SKM-1 (cell line): ENCODE measurements around the gene PRIM1.
"Not testable (repeated sequence)": the region's sequence is repeated elsewhere in the genome, so short reads cannot be mapped to it uniquely, and the experiment has no call there.

Experiments used
- DNase-seq: peaks from one replicate; lab custom pipeline; 2025; ENCODE audit not compliant: unreplicated experiment; lab: John Stamatoyannopoulos, UW

The PRIM1 gene

DNA sequence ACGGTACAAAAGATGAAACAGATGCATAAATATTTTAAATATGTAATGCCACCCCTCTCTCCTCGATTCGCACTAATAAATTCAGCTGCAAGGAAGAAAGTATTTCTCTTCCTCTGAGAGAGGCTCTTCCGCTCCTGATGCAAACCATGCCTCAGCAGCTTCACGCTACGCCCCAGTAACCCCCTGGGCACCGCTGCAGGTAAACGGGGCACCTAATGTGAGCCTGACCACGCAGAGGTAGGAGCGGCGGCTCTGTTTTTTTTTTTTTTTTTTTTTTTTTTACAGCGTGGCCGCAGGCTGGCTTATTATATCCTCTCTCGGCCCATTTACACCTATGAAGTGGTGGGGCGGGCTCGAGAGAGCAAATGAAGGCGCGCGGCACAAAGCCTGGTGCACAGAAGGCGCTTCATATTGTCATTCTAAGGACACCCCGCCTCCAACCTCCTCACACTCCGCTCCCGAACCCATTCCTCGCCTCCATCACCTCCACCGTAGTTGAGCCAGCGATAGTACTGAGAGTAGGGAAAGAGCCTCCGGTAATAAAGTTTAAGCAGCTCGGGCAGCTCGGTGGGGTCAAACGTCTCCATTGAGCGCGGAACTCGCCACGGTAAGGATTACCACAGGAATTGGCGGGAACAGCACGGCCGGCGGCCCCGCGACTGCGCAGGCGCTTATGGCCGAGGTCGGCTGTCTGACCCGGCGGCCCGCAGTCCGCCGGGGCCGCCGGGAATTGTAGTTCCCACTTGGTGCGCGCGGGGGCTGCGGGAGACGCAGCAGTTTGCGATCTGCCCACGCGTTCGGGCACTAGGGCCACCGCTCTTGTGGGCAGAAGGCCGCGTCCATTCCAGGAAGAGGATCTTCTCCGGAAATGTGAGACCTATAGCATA lies at the start of gene PRIM1:
PRIM1 (minus strand) TSS at position 612 of the 887 bp plus-strand sequence; CDS start at position 587, 25 bp downstream.
- DNase-seq: peak; percentile 32

DNA sequence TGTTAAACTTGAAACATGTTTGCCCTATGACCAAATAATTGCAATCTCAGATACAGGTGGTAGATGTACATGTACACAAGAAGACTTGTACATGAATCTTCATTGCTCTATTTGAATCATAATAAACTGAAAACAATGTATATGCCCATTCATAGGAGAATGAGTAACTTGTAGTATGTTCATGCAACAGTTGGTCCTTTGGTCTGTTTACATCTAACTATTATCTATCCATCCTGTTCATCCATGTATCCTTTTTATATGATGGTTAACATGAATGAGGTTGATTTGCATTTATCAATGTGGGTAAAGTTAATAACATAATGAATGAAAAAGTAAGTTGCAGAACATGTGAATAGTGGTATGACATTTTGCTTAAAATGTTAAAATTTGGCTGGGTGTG lies 48.1 kb upstream of the PRIM1 start:
- no peak for DNase-seq

DNA sequence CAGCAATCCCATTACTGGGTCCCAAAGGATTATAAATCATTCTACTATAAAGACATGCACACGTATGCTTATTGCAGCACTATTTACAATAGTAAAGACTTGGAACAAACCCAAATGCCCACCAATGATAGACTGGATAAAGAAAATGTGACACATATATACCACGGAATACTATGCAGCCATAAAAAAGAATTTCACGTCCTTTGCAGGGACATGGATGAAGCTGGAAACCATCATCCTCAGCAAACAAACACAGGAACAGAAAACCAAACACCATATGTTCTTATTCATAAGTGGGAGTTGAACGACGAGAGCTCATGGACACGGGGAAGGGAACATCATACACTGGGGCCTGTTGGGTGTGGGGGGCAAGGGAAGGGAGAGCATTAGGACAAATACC lies 47.2 kb upstream of the PRIM1 start:
- not testable (repeated sequence) for DNase-seq

DNA sequence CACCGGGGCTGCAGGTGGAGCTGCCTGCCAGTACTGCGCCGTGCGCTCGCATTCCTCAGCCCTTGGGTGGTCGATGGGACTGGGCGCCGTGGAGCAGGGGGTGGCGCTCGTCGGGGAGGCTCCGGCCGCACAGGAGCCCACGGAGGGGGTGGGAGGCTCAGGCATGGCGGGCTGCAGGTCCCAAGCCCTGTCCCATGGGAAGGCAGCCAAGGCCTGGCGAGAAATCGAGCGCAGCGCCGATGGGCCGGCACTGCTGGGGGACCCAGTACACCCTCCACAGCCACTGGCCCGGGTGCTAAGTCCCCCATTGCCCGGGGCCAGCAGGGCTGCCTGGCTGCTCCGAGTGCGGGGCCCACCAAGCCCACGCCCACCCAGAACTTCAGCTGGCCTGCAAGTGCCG lies 43.7 kb upstream of the PRIM1 start:
- not testable (repeated sequence) for DNase-seq

DNA sequence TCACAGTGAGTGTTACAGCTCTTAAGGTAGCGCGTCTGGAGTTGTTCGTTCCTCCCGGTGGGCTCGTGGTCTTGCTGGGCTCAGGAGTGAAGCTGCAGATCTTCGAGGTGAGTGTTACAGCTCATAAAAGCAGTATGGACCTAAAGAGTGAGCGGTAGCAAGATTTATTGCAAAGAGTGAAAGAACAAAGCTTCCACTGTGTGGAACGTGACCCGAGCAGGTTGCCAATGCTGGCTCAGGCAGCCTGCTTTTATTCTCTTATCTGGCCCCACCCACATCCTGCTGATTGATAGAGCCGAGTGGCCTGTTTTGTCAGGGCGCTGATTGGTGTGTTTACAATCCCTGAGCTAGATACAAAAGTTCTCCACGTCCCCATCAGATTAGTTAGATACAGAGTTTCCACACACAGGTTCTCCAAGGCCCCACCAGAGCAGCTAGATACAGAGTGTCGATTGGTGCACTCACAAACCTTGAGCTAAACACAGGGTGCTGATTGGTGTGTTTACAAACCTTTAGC lies 43.0 kb upstream of the PRIM1 start:
- not testable (repeated sequence) for DNase-seq

DNA sequence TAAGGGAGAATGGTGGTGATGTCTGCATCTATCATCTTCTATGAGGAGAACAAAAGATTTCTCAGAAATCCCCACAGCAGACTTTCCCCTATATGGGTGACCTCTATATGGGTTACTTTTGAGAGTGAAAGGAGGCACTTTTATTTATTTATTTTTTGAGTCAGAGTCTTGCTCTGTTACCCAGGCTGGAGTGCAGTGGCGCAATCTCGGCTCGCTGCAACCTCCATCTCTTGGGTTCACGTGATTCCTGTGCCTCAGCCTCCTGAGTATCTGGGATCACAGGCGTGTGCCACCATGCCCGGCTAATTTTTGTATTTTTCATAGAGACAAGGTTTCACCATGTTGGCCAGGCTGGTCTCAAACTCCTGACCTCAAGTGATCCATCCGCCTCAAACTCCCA lies 41.0 kb upstream of the PRIM1 start:
- not testable (repeated sequence) for DNase-seq

DNA sequence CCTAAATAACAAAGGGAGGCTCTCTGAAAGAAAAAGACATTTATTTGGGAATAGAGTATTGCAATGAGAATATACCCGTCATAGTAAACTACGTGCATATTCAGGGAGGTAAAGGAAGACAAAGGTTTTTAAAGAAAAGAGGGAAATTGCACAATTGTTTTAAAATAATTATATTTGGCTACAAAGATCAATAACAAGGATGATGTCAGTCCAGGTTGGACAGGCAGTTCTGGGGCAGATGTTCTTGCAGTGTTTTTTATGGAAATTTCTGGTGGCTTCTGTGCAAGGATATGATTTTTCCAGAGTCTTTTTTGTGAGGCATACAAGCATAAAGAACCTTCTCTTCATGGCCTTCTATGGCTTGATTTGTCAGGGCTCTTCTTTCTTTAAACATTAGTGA lies 40.6 kb upstream of the PRIM1 start:
- DNase-seq: no peak

DNA sequence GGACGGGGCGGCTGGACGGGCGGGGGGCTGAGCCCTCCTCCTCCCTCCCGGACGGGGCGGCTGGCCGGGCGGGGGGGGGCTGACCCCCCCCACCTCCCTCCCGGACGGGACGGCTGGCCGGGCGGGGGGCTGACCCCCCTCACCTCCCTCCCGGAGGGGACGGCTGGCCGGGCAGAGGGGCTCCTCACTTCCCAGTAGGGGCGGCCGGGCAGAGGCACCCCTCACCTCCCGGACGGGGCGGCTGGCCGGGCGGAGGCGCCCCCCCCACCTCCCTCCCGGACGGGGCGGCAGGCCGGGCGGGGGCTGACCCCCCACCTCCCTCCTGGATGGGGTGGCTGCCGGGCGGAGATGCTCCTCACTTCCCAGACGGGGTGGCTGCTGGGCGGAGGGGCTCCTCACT lies 37.3 kb upstream of the PRIM1 start:
- DNase-seq: not testable (repeated sequence)

DNA sequence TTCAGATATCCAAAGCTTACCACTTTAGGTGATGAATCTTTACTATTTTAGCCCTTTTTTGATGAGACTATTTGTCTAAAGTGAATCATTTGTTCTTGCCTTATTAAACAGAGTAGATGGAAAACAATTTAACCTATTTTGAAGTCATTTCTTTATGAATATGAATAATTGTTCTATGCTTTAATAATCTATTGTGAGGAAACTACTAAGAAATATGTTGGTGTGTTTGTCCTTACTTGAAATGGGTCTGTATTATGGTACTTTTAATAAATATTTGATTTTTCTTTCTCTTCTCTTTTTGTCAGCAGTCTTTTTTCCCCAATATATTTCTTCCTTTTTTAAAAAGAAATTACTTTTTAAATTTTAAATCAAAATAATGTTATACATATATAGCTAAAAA lies 35.4 kb upstream of the PRIM1 start:
- no peak for DNase-seq

DNA sequence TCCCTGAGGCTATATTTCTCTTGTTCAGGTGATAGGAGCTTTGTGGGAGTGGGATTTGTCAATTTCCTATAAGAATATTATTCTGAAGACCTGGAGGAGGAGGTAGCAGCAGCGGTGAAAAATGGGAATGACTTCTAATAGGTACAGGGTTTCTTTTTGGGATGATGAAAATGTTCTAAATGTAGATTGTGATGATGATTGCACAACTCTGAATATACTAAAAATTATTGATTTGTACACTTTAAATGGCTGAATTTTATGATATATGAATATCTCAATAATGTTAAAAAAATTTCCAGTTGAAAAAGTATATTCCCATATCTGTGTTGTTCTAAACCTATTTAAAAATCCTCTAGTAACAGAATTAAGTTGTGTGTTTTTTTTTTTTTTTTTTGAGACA lies 33.8 kb upstream of the PRIM1 start:
- DNase-seq: no peak

DNA sequence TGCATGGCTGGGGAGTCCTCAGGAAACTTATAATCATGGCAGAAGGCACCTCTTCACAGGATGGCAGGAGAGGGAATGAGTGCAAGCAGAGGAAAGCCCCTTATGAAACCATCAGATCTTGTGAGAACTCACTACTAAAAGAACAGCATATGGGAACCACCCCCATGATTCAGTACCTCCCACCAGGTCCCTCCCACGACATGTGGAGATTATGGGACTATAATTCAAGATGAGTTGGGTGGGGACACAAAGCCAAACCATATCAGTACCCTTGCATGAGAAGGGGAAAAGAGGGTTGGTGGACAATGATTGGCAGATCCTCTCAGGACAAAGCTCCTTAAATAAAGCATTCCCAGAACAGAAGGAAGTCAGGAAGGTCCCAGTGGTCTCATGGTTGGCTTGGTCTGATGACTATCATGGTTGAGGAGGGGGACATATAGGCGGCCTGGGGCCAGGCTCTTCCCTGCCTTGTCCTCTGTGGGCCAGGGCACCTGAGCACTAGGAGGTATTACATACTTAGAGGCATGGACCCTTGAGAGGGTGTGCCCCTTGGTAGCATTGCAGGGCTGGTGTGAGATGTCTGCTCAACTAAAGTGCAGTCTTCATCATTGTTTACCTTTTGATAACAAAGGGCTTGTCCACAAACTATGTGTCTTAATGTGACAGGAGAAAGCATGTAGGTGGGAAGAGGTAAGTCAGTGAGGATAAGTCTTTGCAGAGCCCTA lies 33.2 kb upstream of the PRIM1 start:
- no peak for DNase-seq

DNA sequence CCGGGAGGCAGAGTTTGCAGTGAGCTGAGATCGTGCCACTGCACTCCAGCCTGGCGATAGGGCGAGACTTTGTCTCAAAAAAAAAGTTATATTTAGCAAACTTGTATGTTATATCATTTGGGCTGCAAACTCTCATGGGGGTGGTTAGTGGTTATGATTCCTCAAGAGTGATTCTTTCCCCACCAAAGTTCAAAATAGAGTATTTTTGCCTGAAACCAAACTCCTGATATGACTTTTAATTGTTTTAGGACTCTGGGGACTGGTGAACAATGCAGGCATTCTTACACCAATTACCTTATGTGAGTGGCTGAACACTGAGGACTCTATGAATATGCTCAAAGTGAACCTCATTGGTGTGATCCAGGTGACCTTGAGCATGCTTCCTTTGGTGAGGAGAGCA lies 29.6 kb upstream of the PRIM1 start:
- no peak for DNase-seq

DNA sequence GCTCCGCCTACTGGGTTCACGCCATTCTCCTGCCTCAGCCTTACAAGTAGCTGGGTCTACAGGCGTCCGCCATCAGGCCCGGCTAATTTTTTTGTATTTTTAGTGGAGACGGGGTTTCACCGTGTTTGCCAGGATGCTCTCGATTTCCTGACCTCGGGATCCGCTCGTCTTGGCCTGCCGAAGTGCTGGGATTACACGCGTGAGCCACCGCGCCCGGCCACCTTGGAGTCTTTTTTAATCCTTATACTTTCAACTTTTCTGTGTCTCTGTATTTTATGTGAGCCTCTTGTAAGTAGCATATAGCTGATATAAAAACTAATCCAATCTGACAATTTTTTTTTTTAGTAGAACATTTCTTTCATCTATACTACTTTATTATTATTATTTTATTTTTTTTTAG lies 26.6 kb upstream of the PRIM1 start:
- DNase-seq: no peak

DNA sequence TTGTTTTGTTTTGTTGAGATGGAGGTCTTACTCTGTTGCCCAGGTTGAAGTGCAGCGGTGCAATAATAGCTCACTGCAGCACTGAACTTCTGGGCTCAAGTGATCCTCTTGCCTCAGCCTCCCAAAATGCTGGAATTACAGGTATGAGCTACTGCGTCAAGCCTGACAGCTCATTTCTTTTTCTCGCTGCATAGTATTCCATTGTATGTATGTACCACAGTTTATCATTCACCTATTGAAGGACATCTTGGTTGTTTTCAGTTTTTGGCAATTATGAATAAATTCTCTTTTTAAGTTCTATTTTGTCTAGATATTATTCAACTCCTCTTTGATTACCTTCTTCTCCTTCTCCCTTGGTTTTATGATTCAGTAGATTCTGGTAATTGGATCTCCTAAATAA lies 24.5 kb upstream of the PRIM1 start:
- no peak for DNase-seq

DNA sequence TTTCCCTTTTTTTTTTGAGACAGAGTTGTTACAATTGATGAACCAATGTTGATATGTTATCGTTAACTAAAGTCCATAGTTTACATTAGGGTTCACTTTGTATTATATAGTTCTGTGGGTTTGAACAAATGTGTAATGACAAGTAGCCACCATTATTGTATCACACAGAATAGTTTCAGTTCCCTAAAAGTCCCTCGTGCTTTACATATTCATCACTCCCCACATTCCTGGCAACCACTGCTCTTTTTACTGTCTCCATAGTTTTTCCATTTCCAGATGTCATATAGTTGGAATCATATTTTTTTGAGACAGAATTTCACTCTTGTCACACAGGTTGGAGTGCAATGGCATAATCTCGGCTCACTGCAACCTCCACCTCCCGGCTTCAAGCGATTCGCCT lies 23.5 kb upstream of the PRIM1 start:
- no peak for DNase-seq

DNA sequence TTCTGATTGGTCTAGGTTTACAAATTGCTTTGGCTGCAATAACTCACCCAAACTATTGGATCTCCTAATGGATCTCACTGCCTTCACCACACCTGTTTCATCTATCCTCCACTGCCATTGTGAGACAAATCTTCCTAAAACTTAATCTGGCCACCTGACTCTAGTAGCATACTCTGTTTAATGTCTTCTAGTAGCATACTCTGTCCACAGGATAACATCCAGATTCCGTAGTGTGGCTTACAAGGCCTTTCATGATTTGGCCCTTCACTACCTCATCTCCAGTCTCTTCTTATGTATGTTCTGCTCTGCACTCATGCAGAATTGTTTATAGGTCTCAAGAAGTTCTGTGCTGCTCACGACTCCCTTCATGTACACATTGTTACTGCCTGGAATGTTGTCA lies 21.0 kb upstream of the PRIM1 start:
- no peak for DNase-seq

DNA sequence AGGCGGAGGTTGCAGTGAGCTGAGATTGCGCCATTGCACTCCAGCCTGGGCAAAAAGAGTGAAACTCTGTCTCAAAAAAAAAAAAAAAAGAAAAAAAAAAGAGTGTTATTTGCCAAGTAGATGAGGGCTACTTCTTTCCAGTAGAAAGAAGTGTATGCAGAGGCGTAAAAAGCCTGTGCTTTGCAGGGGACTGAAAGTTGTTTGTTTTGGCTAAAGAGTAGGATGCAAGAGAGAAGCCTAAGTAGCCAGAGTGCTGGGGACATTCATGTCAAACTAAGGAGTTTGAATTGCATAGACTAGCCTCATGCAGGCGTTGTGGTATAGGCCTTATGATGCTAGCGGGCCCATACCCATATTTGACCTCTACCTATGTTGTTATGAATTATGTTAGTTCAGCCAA lies 20.5 kb upstream of the PRIM1 start:
- no peak for DNase-seq

DNA sequence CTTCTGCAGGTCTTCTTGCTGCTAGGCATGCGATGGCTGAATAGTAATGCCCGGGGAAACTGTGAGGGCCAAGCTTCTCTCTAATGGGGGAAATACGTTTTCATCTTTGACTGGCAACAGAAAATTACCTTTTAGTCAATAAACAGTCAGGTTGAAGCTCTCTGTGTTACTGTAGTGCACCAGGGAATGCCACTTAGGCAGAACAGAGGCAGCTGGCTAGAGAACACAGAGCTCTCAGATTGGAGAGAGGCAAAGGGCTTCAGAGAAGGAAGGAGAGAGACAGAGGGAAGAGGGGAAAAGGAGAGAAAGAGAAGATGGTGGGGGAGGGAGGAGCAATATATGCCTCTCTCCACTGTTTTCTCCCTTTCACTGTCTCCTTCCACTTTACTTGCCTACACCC lies 17.7 kb upstream of the PRIM1 start:
- no peak for DNase-seq

DNA sequence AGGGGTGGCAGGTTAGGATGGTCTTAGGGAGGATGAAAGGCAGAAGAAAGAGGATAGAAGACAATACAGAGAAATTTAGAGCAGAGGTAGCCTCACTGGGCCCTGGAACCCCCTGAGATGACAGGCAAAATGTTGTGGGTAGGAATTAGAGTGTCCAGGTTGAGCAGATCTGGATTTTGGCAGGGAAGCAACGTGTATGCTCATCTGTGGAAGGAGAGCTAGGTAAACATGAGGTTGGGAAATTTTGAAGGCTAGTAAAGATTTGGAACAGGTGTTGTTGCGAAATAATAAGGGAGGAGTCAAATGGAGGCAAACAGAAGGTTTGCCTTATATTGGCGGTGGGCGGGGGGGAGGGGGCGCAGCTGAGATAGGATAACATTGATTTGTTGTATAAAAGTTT lies 16.3 kb upstream of the PRIM1 start:
- no peak for DNase-seq

DNA sequence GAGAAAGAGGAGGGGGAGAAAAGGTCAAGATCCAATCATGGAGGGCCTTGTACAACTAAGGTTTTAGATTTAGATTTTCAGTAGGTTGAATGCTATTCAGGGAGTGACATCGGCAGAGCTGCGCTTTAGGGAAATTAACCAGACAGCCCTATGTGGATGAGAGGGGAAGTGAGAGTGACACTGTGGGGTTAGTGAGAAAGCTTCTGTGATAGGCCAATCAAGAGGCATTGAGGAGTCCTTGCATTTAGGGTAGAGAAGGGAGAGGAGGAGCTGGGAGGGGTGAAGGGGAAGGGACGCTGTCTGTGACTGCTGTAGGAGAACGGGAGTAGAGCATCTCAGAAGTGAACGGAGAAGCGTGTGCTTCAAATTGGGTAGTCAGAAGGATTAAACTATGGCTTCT lies 14.4 kb upstream of the PRIM1 start:
- no peak for DNase-seq

DNA sequence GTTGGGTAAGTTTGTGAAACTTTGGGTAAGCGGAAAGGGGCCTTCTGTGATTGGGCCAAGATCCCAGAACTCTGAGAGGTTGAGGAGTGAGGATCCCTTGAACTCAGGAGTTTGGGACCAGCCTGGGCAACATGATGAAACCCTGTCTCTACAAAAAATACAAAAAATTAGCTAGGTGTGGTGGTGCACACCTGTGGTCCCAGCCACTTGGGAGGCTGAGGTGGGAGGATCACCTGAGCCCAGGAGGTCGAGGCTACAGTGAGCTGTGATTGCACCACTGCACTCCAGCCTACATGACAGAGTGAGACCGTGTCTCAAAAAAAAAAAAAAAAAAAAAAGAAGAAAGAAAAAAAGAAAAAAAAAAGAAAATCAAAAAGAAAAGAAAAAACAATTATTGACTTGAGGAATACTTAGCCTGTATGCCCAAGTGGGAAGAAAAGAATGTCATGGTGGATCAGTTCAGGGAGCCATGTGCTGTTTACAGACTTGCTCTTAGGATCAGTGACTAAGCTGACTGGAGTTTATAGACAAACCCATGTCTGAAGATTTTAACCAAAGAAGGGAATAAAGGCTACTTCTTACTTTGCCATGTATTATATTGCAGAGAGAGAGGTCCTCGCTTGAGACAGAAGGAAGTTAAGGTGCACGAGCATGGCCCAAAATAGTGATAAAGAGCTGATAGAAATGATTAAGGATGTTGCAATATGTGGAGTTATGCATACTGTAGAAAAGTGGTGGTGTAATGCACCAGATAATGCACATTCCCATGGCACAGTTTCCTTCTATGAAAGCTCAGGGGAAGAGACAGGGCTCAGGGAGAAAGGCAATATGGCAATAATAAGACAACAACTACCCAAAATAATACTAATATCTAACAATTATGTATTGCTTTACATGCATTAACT lies 11.9 kb upstream of the PRIM1 start:
- no peak for DNase-seq
